ENCODE results near the gene CACNA1C.

CACNA1C gene

GRCh38 chr12:2112401-2112800 lies 59.6 kb downstream of the CACNA1C start:
- no peak for DNase-seq (ENCODE audit: insufficient read length, low spot score)
- TF ChIP-seq TAF1 (IDR thresholded peaks at IDR 0.05; ENCODE audit: low read depth, low read length) (no peak), POU2F2 (IDR thresholded peaks at IDR 0.05; ENCODE audit: low read depth, low read length) (no peak), SPI1 (IDR thresholded peaks at IDR 0.05; ENCODE audit: low read depth, low read length) (no peak), POLR2AphosphoS5 (IDR thresholded peaks at IDR 0.05; ENCODE audit: low read depth, low read length) (no peak), POLR2A (IDR thresholded peaks at IDR 0.05; ENCODE audit: low read depth, low read length) (no peak), PAX5 (IDR thresholded peaks at IDR 0.05; ENCODE audit: insufficient read depth, low read length, severe bottlenecking) (no peak)
- FAIRE-seq, result no peak

GRCh38 chr12:2113119-2113912 lies 60.5 kb downstream of the CACNA1C start:
- TF ChIP-seq PAX5 (IDR thresholded peaks at IDR 0.05; ENCODE audit: insufficient read depth, low read length, severe bottlenecking) (no peak), POLR2AphosphoS5 (IDR thresholded peaks at IDR 0.05; ENCODE audit: low read depth, low read length) (no peak), POLR2A (IDR thresholded peaks at IDR 0.05; ENCODE audit: low read depth, low read length) (no peak), POU2F2 (IDR thresholded peaks at IDR 0.05; ENCODE audit: low read depth, low read length) (no peak), SPI1 (IDR thresholded peaks at IDR 0.05; ENCODE audit: low read depth, low read length) (no peak), TAF1 (IDR thresholded peaks at IDR 0.05; ENCODE audit: low read depth, low read length) (no peak)
- FAIRE-seq (no peak), DNase-seq (ENCODE audit: insufficient read length, low spot score) (no peak)

- FAIRE-seq (no peak), DNase-seq (ENCODE audit: insufficient read length, low spot score) (no peak)
- TF ChIP-seq POLR2A (IDR thresholded peaks at IDR 0.05; ENCODE audit: low read depth, low read length), result no peak
- no peak for TF ChIP-seq POLR2AphosphoS5 (IDR thresholded peaks at IDR 0.05; ENCODE audit: low read depth, low read length)
- TF ChIP-seq TAF1 (IDR thresholded peaks at IDR 0.05; ENCODE audit: low read depth, low read length), result no peak
- no peak for TF ChIP-seq POU2F2 (IDR thresholded peaks at IDR 0.05; ENCODE audit: low read depth, low read length)
- TF ChIP-seq SPI1 (IDR thresholded peaks at IDR 0.05; ENCODE audit: low read depth, low read length), result no peak
- no peak for TF ChIP-seq PAX5 (IDR thresholded peaks at IDR 0.05; ENCODE audit: insufficient read depth, low read length, severe bottlenecking)
Measured at GRCh38 chr12:2114071-2114470, 61.3 kb downstream of the CACNA1C start.

GRCh38 chr12:2115101-2115845 lies 62.5 kb downstream of the CACNA1C start:
- TF ChIP-seq PAX5 (IDR thresholded peaks at IDR 0.05; ENCODE audit: insufficient read depth, low read length, severe bottlenecking) (no peak), TAF1 (IDR thresholded peaks at IDR 0.05; ENCODE audit: low read depth, low read length) (no peak), POLR2A (IDR thresholded peaks at IDR 0.05; ENCODE audit: low read depth, low read length) (no peak), POU2F2 (IDR thresholded peaks at IDR 0.05; ENCODE audit: low read depth, low read length) (no peak), POLR2AphosphoS5 (IDR thresholded peaks at IDR 0.05; ENCODE audit: low read depth, low read length) (no peak), SPI1 (IDR thresholded peaks at IDR 0.05; ENCODE audit: low read depth, low read length) (no peak)
- DNase-seq (ENCODE audit: insufficient read length, low spot score), result no peak

GRCh38 chr12:2117541-2117940 lies 64.8 kb downstream of the CACNA1C start:
- TF ChIP-seq POU2F2 (IDR thresholded peaks at IDR 0.05; ENCODE audit: low read depth, low read length) (no peak), POLR2A (IDR thresholded peaks at IDR 0.05; ENCODE audit: low read depth, low read length) (no peak), POLR2AphosphoS5 (IDR thresholded peaks at IDR 0.05; ENCODE audit: low read depth, low read length) (no peak), PAX5 (IDR thresholded peaks at IDR 0.05; ENCODE audit: insufficient read depth, low read length, severe bottlenecking) (no peak), TAF1 (IDR thresholded peaks at IDR 0.05; ENCODE audit: low read depth, low read length) (no peak), SPI1 (IDR thresholded peaks at IDR 0.05; ENCODE audit: low read depth, low read length) (no peak)
- FAIRE-seq (no peak), DNase-seq (ENCODE audit: insufficient read length, low spot score) (no peak)

More at GRCh38 chr12:2115101-2115845, 62.5 kb downstream of the CACNA1C start:
- FAIRE-seq, result no peak

GRCh38 chr12:2118061-2118460 lies 65.3 kb downstream of the CACNA1C start:
- DNase-seq (ENCODE audit: insufficient read length, low spot score) (no peak), FAIRE-seq (no peak)
- TF ChIP-seq POU2F2 (IDR thresholded peaks at IDR 0.05; ENCODE audit: low read depth, low read length) (no peak), POLR2AphosphoS5 (IDR thresholded peaks at IDR 0.05; ENCODE audit: low read depth, low read length) (no peak), SPI1 (IDR thresholded peaks at IDR 0.05; ENCODE audit: low read depth, low read length) (no peak), POLR2A (IDR thresholded peaks at IDR 0.05; ENCODE audit: low read depth, low read length) (no peak), PAX5 (IDR thresholded peaks at IDR 0.05; ENCODE audit: insufficient read depth, low read length, severe bottlenecking) (no peak), TAF1 (IDR thresholded peaks at IDR 0.05; ENCODE audit: low read depth, low read length) (no peak)

- FAIRE-seq (no peak), DNase-seq (ENCODE audit: insufficient read length, low spot score) (no peak)
Measured at GRCh38 chr12:2118481-2119255, 65.9 kb downstream of the CACNA1C start.

GRCh38 chr12:2119266-2119665 lies 66.5 kb downstream of the CACNA1C start:
- DNase-seq (ENCODE audit: insufficient read length, low spot score) (no peak), FAIRE-seq (no peak)
- no peak for TF ChIP-seq TAF1 (IDR thresholded peaks at IDR 0.05; ENCODE audit: low read depth, low read length)
- no peak for TF ChIP-seq POLR2A (IDR thresholded peaks at IDR 0.05; ENCODE audit: low read depth, low read length)
- no peak for TF ChIP-seq POLR2AphosphoS5 (IDR thresholded peaks at IDR 0.05; ENCODE audit: low read depth, low read length)
- TF ChIP-seq PAX5 (IDR thresholded peaks at IDR 0.05; ENCODE audit: insufficient read depth, low read length, severe bottlenecking), result no peak
- TF ChIP-seq SPI1 (IDR thresholded peaks at IDR 0.05; ENCODE audit: low read depth, low read length), result no peak
- TF ChIP-seq POU2F2 (IDR thresholded peaks at IDR 0.05; ENCODE audit: low read depth, low read length), result no peak

More at GRCh38 chr12:2118481-2119255, 65.9 kb downstream of the CACNA1C start:
- TF ChIP-seq POU2F2 (IDR thresholded peaks at IDR 0.05; ENCODE audit: low read depth, low read length) (no peak), POLR2A (IDR thresholded peaks at IDR 0.05; ENCODE audit: low read depth, low read length) (no peak), POLR2AphosphoS5 (IDR thresholded peaks at IDR 0.05; ENCODE audit: low read depth, low read length) (no peak), TAF1 (IDR thresholded peaks at IDR 0.05; ENCODE audit: low read depth, low read length) (no peak)

All from GM12891 (cell line).